ENCODE data around the gene MCC. TPM values are rescaled to one million over a fixed set of nuclear protein-coding genes. Genes with fewer than 3 reads are reported as not detected.
"Not testable (repeated sequence)": the region's sequence is repeated elsewhere in the genome, so short reads cannot be mapped to it uniquely, and the experiment has no call there.

MCC gene
- total RNA-seq, 2 donors from 2014 or later, result 7.5 to 9.9 TPM

DNA sequence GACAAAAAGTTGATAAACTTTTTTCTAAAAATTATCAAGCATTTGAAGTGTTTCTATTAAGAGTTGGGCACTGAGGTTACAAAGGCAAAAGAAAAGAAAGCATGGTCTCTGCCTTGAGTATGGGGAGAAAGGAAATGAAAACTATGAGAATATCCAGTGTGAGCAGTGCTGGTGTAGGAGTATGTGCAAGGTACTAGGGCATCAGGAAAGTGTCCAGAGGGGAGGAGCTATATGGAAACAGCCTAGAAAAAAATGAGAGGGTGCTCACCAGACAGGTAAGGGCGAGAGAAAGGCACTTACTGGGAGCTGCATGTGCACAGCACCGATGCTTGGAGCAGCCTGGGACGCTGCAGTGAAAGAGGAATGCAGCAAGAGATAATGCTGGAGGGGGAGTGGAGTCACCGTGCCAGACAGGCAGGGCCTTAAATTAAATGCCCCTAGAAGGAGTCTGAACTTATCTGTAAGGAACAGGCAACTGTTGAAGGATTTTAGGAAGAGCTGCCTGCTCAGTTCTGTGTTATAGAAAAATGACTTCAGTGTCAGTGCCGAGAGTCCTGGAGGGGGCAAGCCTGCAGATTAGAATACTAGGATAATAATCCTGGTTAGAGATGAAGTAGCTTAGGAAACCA, 14.0 kb downstream of the MCC start:
- ATAC-seq (no peak), DNase-seq (no peak)
- H3K36me3 ChIP-seq (replicated peaks in 1 of 2; ENCODE audit: insufficient read depth in 1 of 2, low read depth in 2 of 2), result no peaks in the 10 kb centered on the region
- H3K9me3 ChIP-seq, result no peaks in the 10 kb centered on the region
- H3K4me1 ChIP-seq, result no peaks in the 10 kb centered on the region
- intact Hi-C loops (cut with DNase I), result no loop called here
- H3K4me3 ChIP-seq, result no peak overlapping the region
- 38 to 46% methylated on average over 5 of the region's 5 CpGs for WGBS, 2 donors
- TF ChIP-seq CTCF (IDR thresholded peaks at IDR 0.05), result no peak
- no peak overlapping the region for H3K27ac ChIP-seq
- no peaks in the 10 kb centered on the region for H3K27me3 ChIP-seq

DNA sequence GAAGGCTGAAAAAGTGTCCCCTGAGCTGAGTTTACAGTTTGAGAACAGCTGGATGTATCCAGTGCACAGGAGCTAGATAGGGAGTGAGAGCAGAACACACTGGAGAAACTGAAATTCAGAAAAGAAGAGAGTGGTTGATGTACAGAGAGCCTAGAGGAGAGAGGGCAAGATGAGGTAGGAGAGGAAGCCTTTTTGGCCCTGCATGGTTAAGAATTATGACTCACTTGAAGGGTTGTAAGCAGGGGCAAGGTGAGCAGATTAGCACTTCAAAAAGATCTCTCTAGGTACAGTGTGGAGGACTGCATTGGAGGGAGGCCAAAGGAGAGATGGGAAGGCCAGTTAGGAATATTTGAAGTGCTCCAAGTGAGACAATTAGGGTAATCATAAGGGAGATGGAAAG, 25.2 kb downstream of the MCC start:
- Histone ChIP-seq H3K36me3 (replicated peaks in 1 of 2; ENCODE audit: insufficient read depth in 1 of 2, low read depth in 2 of 2) (no peaks in the 10 kb centered on the region), H3K9me3 (no peaks in the 10 kb centered on the region), H3K27me3 (no peaks in the 10 kb centered on the region), H3K4me3 (no peak overlapping the region), H3K27ac (no peak overlapping the region), H3K4me1 (no peaks in the 10 kb centered on the region)
- DNase-seq (no peak), ATAC-seq (no peak)
- TF ChIP-seq CTCF (IDR thresholded peaks at IDR 0.05) (no peak), POLR2A (IDR thresholded peaks at IDR 0.05) (no peak)
- intact Hi-C loops (cut with DNase I), result no loop called here

GRCh38 chr5:113457106-113457505, 31.1 kb downstream of the MCC start:
- intact Hi-C loops (cut with DNase I); DNase-seq; ATAC-seq: not testable (repeated sequence)

DNA sequence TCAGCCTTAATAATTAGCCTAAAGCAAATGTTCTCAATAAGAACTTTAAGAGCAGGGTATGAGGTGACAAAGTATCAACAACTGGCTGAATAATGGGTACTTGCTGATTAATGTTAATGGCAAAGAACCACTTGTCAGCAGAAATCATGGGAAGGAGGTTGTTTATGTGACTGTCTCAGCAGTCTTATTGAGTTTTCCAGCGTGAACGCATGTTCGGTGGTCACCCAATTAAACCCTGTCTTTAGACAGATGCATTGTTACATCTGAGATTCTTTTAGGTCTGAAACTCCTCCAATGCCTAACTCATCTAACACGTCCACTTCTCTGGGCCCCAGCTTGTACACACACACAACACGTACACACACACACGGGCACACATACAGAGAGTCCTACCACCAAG, 35.3 kb downstream of the MCC start:
- DNase-seq (no peak), ATAC-seq (no peak)
- Histone ChIP-seq H3K27ac (no peak overlapping the region), H3K4me1 (no peaks in the 10 kb centered on the region), H3K9me3 (no peaks in the 10 kb centered on the region), H3K36me3 (replicated peaks in 1 of 2; ENCODE audit: insufficient read depth in 1 of 2, low read depth in 2 of 2) (no peaks in the 10 kb centered on the region), H3K27me3 (no peaks in the 10 kb centered on the region), H3K4me3 (no peak overlapping the region)
- intact Hi-C loops (cut with DNase I), result no loop called here
- WGBS, 2 donors, result 84 to 91% methylated on average over 6 of the region's 6 CpGs
- no peak for TF ChIP-seq CTCF (IDR thresholded peaks at IDR 0.05)
- TF ChIP-seq POLR2A (IDR thresholded peaks at IDR 0.05), result no peak

More at GRCh38 chr5:113457106-113457505, 31.1 kb downstream of the MCC start:
- not testable (repeated sequence) for H3K36me3 ChIP-seq (replicated peaks in 1 of 2; ENCODE audit: insufficient read depth in 1 of 2, low read depth in 2 of 2); H3K4me3 ChIP-seq; H3K4me1 ChIP-seq; H3K9me3 ChIP-seq; H3K27ac ChIP-seq; H3K27me3 ChIP-seq
- 91 to 94% methylated on average over 11 to 20 of the region's 21 CpGs for WGBS, 2 donors

DNA sequence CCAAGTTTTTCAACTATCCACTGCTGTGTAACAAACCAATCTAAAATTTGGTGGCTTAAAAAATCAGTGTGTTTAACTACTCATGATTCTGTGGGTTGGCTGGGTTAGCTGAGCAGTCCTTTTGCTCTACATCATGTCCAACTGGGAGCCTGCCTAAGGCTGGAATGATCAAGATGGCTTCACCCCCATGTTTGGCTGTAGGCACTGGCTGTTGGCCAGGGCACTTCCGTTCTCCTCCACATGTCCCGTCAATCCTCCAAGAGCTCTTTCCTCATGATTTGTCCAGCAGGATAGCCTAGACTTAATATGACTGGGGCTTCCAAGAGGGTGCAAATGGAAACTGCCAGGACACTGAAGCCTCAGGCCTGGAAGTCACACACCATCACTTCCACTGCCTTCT, 36.5 kb downstream of the MCC start:
- Histone ChIP-seq H3K27ac (no peak overlapping the region), H3K9me3 (no peaks in the 10 kb centered on the region), H3K4me3 (no peak overlapping the region), H3K4me1 (no peaks in the 10 kb centered on the region), H3K27me3 (no peaks in the 10 kb centered on the region), H3K36me3 (replicated peaks in 1 of 2; ENCODE audit: insufficient read depth in 1 of 2, low read depth in 2 of 2) (no peaks in the 10 kb centered on the region)
- DNase-seq (no peak), ATAC-seq (no peak)
- 71 to 82% methylated on average over 2 of the region's 2 CpGs for WGBS, 2 donors
- TF ChIP-seq POLR2A (IDR thresholded peaks at IDR 0.05) (no peak), CTCF (IDR thresholded peaks at IDR 0.05) (no peak)
- intact Hi-C loops (cut with DNase I), result no loop called here
